Lower leg skin (tissue), 4 donors: ENCODE measurements around the gene PSRC1. TPM values are rescaled to one million over a fixed set of nuclear protein-coding genes. Genes with fewer than 3 reads are reported as not detected.
"Not testable (repeated sequence)": the region's sequence is repeated elsewhere in the genome, so short reads cannot be mapped to it uniquely, and the experiment has no call there.

Source experiments
- DNase-seq, 2 donors: peaks; one replicate each; pipeline ENCODE4 v3.0.0-alpha.2; 2019; ENCODE audit warnings: low spot score in 2 of 2
- H3K4me3 ChIP-seq: fragments of 200-600 bp; sonication (generic); 2 replicates; pipeline ENCODE4 v1.5.1; 2017; ENCODE audit warnings: mild to moderate bottlenecking, low read depth; ENCODE audit not compliant: poor library complexity, severe bottlenecking
- POLR2A ChIP-seq, 2 donors: fragments of 450-650 bp; IDR thresholded peaks; one replicate each; pipeline ENCODE4 v1.6.1; 2016 to 2017; ENCODE audit warnings: antibody characterized with exemption in 2 of 2, mild to moderate bottlenecking in 1 of 2, moderate library complexity in 1 of 2
- WGBS, 2 donors: methylation state at CpG; one replicate each; pipeline ENCODE4 v1.1.5; 2018; 5-methylcytosine and 5-hydroxymethylcytosine counted together
- intact Hi-C: fragments of 100-400 bp; cut with DNase I; formaldehyde crosslinking; loops from one replicate; pipeline ENCODE4 v1.15.0; 2023; ENCODE audit warnings: low total_unique reads
- total RNA-seq, 4 donors: library from RNA; depleted of rRNA; stranded (reverse); fragments of >200 nt; gene quantifications; one replicate each; pipeline ENCODE4 v1.1.0, GENCODE V29; 2016
- TF ChIP-seq, protein P1 (sequence below), 3 donors: fragments of 450-650 bp; IDR thresholded peaks; one replicate each; pipeline ENCODE4 v1.5.1; 2016; ENCODE audit warnings: antibody characterized with exemption in 3 of 3, mild to moderate bottlenecking in 3 of 3, moderate library complexity in 2 of 3

The PSRC1 gene
- total RNA-seq, 4 donors from 2014 or later: 2.8 to 6.9 (median 5.3) TPM

DNA sequence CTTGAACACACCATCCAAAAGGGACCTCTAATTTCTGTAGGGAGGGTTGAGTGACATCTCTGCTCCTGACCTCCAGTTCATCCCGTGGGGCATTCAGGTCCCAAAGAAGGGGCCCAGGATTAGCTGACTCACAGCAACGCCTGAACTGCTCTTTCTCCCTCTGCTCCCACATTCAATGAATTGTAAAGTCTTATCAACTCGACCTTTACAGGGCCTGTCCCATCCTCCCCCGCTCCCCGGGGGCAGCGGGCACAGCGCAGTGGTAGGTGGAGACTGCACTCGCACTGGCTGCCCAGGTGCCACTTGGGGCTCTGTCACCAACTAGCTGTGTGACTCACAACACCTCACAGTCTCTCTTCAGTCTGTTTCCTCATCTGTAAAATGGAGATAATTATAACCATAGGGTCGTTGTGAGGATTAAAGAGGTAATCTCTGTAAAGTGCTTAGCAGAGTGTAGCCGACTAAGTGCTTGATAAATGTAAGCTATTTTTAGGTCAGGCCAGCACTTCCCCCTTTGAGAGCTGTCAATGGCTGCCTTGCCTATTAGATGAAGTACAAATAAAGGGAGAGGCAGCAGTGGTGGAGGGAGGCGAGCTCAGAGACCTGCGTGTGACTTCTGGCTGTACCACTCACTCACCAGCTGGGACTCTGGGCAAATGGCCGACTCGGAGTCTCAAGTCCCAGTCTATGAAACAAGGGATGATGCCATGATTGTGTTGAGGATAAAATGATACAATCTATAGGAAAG, 24.5 kb upstream of the PSRC1 start:
- intact Hi-C loops: no loop called here
- DNase-seq: no peak
- no peak for TF ChIP-seq POLR2A (IDR thresholded peaks at IDR 0.05)
- TF ChIP-seq, protein P1, sequence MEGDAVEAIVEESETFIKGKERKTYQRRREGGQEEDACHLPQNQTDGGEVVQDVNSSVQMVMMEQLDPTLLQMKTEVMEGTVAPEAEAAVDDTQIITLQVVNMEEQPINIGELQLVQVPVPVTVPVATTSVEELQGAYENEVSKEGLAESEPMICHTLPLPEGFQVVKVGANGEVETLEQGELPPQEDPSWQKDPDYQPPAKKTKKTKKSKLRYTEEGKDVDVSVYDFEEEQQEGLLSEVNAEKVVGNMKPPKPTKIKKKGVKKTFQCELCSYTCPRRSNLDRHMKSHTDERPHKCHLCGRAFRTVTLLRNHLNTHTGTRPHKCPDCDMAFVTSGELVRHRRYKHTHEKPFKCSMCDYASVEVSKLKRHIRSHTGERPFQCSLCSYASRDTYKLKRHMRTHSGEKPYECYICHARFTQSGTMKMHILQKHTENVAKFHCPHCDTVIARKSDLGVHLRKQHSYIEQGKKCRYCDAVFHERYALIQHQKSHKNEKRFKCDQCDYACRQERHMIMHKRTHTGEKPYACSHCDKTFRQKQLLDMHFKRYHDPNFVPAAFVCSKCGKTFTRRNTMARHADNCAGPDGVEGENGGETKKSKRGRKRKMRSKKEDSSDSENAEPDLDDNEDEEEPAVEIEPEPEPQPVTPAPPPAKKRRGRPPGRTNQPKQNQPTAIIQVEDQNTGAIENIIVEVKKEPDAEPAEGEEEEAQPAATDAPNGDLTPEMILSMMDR (IDR thresholded peaks at IDR 0.05): no peak
- H3K4me3 ChIP-seq: no peak overlapping the region
- WGBS, 2 donors: 74 to 76% methylated on average over 14 of the region's 14 CpGs

DNA sequence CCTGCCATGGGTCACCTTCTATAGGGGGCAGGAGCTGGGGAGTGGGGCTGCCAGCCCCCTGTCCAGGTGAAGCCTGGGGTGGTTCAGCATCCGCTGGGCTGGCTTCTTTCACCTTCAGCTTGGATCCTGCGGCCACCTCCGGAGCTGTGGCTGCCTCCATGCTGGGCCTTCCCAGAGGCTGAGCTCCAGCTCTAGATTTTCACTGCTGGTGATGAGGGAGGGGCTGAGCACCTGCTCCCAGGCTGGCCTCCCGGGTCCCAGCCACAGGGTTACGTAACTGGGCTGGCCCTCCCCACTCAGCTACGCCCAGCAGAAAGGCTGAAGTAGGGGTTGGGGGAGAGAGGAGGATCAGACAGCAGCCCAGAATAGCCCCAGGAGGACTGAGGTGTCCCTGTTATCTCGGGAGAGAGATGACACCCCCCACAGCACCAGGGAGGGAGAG, 23.9 kb upstream of the PSRC1 start, which contains the start of gene MYBPHL:
MYBPHL (minus strand) TSS at position 180 of the 442 bp plus-strand sequence; CDS start at position 160, 20 bp downstream.
- no peak for TF ChIP-seq POLR2A (IDR thresholded peaks at IDR 0.05)
- TF ChIP-seq, protein P1 (IDR thresholded peaks at IDR 0.05): no peak
- intact Hi-C loops: no loop called here
- no peak for DNase-seq
- no peak within 1 kb of the TSS for H3K4me3 ChIP-seq
- WGBS, 2 donors: 76 to 79% methylated on average over 7 of the region's 7 CpGs

DNA sequence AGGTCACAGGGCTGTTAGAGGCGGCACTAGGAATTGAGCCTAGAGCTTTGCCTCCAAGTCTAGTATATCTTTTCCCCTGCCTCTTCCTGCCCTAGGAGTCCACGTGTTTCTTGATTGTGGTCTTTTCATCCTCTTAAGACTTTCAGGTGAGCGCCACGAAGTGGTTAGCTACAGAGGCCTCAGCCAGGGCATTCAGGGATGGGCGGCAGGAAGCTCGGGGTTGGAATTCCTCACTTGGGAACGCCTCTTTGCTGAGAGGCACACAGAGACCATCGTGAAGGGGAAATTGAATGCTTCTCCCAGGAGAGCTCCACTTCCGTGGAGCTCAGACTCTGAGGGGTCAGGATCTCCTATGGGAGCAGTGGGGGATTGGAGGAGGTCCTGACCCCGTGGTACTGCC, 23.0 kb upstream of the PSRC1 start:
- H3K4me3 ChIP-seq, DNase-seq, intact Hi-C loops: not testable (repeated sequence)
- WGBS, 2 donors: 56 to 58% methylated on average over 10 of the region's 10 CpGs

DNA sequence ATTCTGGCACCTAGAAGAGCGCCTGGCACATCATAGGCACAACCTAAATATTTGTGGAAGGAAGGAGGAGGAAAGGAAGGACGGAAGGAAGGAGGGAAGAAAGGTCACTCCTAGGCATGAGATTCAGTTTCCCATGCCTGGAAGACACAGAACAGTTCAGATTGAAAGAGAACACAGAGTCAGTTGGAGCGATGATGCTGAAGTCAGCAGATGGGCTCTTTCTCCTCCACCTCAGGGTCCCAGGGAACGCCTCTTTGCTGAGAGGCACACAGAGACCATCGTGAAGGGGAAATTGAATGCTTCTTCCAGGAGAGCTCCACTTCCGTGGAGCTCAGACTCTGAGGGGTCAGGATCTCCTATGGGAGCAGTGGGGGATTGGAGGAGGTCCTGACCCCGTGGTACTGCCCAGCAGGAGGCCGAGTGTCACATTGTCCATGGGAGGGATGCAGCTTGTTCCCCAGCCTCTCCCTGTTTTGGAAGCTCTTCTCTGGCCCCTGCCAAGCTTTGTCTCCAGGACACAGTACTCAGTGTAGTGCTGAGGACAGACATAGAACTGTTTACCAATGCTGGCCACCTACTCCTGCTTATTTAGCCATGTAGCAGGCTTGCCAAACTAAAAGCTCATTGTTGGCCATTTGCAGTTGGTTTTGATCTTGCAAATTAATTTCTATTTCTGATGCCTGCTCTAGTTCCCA, 21.4 kb upstream of the PSRC1 start:
- TF ChIP-seq POLR2A (IDR thresholded peaks at IDR 0.05): no peak
- TF ChIP-seq, protein P1 (IDR thresholded peaks at IDR 0.05): no peak
- DNase-seq: no peak
- WGBS, 2 donors: 46 to 66% methylated on average over 8 of the region's 8 CpGs
- intact Hi-C loops: no loop called here
- H3K4me3 ChIP-seq: no peak overlapping the region

DNA sequence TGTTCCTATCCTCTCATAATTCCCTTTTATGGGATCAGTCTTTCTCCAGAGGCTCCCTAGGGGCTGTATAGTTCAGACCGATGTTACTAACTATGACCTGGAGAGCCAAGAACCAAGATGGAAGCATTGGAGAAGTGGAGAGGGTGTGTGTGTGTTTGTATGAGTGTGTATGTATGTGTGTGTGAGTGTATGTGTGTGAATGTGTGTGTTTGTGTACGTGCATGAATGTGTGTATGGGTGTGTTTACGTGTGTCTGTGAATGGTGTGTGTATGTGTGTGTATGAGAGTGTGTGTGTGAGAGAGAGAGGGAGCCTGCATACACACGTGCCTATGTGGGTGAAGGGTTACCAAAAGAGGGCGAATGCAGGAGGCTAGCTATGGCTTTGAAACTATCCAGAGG, 18.9 kb upstream of the PSRC1 start:
- no peak for TF ChIP-seq POLR2A (IDR thresholded peaks at IDR 0.05)
- TF ChIP-seq, protein P1 (IDR thresholded peaks at IDR 0.05): no peak
- no peak for DNase-seq
- 82 to 89% methylated on average over 5 of the region's 5 CpGs for WGBS, 2 donors
- intact Hi-C loops: no loop called here
- H3K4me3 ChIP-seq: no peak overlapping the region

DNA sequence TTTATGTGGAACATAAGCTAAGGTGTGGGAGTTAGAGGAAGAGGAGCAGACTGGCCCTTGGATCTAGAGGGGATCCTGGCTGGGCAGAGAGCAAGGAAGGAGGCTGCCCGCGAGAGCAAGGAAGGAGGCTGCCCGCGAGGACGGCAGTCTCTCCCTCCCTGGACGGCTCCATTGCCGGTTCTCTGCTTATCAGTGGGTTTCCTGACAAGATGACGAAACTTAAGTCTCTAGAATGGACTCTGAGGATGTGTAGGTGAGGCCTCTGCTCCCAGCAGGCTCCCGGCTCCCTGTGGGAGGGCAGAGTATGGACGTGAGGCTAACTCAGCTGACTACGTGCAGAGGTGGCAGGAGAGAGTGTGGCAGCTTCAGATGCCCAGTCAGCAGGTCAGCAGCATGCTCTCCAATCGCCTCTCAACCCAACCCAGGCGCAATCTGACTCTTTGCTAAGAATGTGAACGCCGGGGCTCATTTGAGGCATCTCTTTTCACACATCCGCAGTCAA, 17.8 kb upstream of the PSRC1 start:
- no peak for DNase-seq
- intact Hi-C loops: no loop called here
- TF ChIP-seq, protein P1 (IDR thresholded peaks at IDR 0.05): no peak
- no peak for TF ChIP-seq POLR2A (IDR thresholded peaks at IDR 0.05)
- H3K4me3 ChIP-seq: no peak overlapping the region
- 86 to 90% methylated on average over 16 of the region's 16 CpGs for WGBS, 2 donors
